Ectodermal cell (in vitro differentiated cells): Measurements from ENCODE around the gene AMOTL2. TPM values are rescaled to one million over a fixed set of nuclear protein-coding genes. Genes with fewer than 3 reads are reported as not detected.
A peak's percentile ranks its signal among the peaks of the same experiment; 100 is the strongest.

Experiments
- H3K27ac ChIP-seq: 2 replicates; pipeline ENCODE4 v1.7.0; 2013; ENCODE audit warnings: mild to moderate bottlenecking, low read depth, low read length; ENCODE audit not compliant: insufficient read depth, poor library complexity, severe bottlenecking
- H3K27me3 ChIP-seq: 2 replicates; pipeline ENCODE4 v1.7.0; 2013; ENCODE audit warnings: mild to moderate bottlenecking, low read length; ENCODE audit not compliant: insufficient read depth, control insufficient read depth, poor library complexity, severe bottlenecking
- H3K36me3 ChIP-seq: one replicate; pipeline ENCODE4 v1.7.0; 2013; ENCODE audit warnings: low read length; ENCODE audit not compliant: control insufficient read depth, insufficient read depth
- H3K4me1 ChIP-seq: one replicate; pipeline ENCODE4 v1.7.0; 2013; ENCODE audit warnings: low read length; ENCODE audit not compliant: control insufficient read depth, insufficient read depth
- H3K4me3 ChIP-seq: 2 replicates; pipeline ENCODE4 v1.7.0; 2013; ENCODE audit warnings: low read depth, low read length, control low read depth; ENCODE audit not compliant: insufficient read depth
- H3K9me3 ChIP-seq: 2 replicates; pipeline ENCODE4 v1.7.0; 2013; ENCODE audit warnings: mild to moderate bottlenecking, low read length, moderate library complexity; ENCODE audit not compliant: control insufficient read depth
- WGBS, 2 experiments: methylation state at CpG; one replicate each; pipeline ENCODE4 v1.1.7; 2013; ENCODE audit warnings: missing lambda C conversion rate in 2 of 2; 5-methylcytosine and 5-hydroxymethylcytosine counted together
- polyA plus RNA-seq, 4 experiments: library from polyadenylated mRNA; stranded (reverse); fragments of 50-300 nt; gene quantifications; one replicate each; pipeline ENCODE4 v1.2.3, GENCODE V29; 2013

AMOTL2 gene
- polyA plus RNA-seq (2013, experiment 1 of 4), result 107 TPM
- polyA plus RNA-seq (2013, experiment 2 of 4), result 119 TPM
- 78.3 TPM for polyA plus RNA-seq (2013, experiment 3 of 4)
- polyA plus RNA-seq (2013, experiment 4 of 4), result 85.9 TPM

DNA sequence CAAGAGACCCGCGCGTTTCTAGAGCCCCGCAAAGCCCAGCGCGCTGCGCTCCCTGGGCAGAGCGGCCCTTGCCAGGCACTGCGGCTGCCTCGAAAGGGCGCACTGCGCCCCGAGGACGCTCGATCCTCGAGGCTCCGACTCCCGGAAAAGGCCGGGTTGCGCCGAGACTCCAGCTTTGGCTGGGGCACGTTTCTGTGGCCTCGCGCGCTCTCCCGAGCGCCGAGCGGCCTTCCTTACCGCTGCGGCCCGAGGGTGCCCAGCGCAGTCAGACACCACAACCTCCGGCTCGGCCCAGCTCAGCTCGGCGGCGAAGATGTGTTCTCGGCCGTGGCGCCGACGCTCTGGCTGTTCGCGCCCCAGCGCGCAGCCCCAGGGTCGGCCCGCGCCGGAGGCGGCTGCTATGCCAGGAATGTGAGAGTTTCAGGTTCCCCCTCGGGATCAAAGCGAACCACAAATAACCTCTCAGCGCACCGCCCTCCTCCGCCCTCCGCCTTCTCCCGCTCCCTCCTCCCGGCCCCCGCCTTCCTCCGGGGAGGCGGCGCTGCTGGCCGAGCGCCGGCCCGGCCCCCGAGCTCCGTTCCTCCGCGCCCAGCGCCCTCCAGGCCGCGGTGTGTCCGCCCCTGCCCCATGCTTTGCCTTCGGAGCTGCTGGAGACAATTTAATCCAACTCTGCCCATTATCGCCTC is at the start of gene AMOTL2:
TSS of gene AMOTL2 (minus strand) at position 343 of the 686 bp plus-strand sequence. CDS start 3,014 bp downstream, outside the sequence.
- H3K9me3 ChIP-seq, result no peaks in the 10 kb centered on the region
- H3K27me3 ChIP-seq, result peaks cover 23% of the 10 kb centered on the region
- H3K4me1 ChIP-seq, result peaks cover 52% of the 10 kb centered on the region
- WGBS, 2 experiments, result 0% methylated on average over 78 of the region's 78 CpGs
- H3K36me3 ChIP-seq, result peaks cover 20% of the 10 kb centered on the region
- peak within 1 kb of the TSS; percentile 99 for H3K4me3 ChIP-seq
- peak within 1 kb of the TSS; percentile 100 for H3K27ac ChIP-seq

- no peak overlapping the region for H3K4me3 ChIP-seq
- H3K9me3 ChIP-seq, result no peaks in the 10 kb centered on the region
- H3K27me3 ChIP-seq, result no peaks in the 10 kb centered on the region
- peaks cover 16% of the 10 kb centered on the region for H3K4me1 ChIP-seq
- no peak overlapping the region for H3K27ac ChIP-seq
- no peaks in the 10 kb centered on the region for H3K36me3 ChIP-seq
- WGBS, 2 experiments, result 51 to 59% methylated on average over 2 of the region's 2 CpGs
These were observed 48.9 kb upstream of the AMOTL2 start for GRCh38 chr3:134423153-134423552.

DNA sequence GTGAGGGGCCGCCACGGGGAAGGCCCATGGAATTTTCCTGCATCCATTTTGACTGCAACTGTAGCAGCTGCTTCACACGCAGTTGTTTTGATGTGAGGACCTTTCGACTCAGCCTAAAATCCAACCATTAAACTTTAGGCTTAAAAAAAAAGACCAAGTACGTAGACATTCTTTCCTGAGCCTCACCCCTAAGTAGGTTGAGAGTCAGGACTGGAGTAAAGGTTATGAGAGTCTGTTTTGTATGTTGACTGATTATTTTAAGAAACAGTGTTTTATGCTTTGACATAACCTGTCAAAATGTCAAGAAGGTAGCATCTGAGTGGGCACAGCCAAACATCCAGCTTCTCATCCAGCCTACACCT is 45.7 kb upstream of the AMOTL2 start:
- no peaks in the 10 kb centered on the region for H3K27me3 ChIP-seq
- WGBS, 2 experiments, result 85 to 88% methylated on average over 5 of the region's 5 CpGs
- no peaks in the 10 kb centered on the region for H3K9me3 ChIP-seq
- no peak overlapping the region for H3K4me3 ChIP-seq
- no peaks in the 10 kb centered on the region for H3K36me3 ChIP-seq
- H3K4me1 ChIP-seq, result peaks cover 13% of the 10 kb centered on the region
- H3K27ac ChIP-seq, result no peak overlapping the region

DNA sequence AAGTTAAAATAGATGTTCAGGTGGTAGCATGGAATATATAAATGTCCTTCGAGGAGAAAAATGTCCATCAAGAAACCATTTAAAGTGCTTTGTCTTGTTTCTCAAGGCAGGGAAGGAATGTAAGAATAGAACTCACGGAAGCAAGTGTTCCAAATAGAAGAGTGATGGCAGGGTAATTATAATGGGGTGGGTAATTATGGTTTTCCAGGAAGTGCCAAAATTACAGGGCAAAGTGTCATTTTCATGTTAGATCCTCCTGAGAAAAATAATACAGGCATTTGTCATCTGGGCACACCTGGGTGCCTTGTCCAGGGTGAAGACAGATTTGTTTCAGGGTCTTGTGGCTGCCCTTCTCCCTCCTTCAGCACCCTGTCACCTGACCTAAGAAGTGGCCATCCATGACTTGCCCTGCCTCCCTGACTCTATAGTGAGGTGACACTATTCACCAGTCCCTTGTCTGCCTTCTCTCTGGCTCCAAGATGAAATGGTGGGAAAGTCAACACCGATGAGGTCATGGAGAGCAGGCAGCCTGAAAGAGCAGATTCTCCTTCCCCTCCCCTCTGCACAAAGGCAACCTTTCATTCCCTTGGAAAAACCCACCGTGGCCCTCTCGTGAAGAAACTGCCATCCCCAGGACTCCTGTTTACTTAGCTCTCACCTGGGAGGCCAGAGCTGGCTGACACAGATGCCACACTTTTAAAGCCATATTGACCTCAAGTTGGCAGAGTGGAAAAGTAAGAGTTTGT is 45.1 kb upstream of the AMOTL2 start:
- no peaks in the 10 kb centered on the region for H3K27me3 ChIP-seq
- 52 to 59% methylated on average over 5 of the region's 5 CpGs for WGBS, 2 experiments
- H3K27ac ChIP-seq, result no peak overlapping the region
- no peaks in the 10 kb centered on the region for H3K9me3 ChIP-seq
- H3K4me3 ChIP-seq, result no peak overlapping the region
- peaks cover 13% of the 10 kb centered on the region for H3K4me1 ChIP-seq
- H3K36me3 ChIP-seq, result no peaks in the 10 kb centered on the region

DNA sequence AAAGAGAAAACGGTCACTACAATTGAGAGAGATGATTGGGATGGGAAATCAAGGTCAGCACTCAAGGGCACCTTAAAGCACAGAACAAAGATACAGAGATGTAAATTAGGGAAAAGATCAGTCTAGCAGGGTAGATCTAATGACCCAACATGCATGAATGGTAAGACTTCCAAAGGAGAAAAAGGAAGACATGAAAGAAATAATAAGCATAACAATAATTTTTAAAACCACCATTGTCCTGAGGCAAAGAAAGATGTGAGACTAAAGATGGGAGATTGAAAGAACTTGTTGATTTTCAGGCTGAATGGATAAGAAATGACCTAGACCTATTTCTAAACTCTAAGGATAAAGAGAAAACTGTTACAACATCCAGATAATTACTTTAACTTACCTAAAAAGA is 34.8 kb upstream of the AMOTL2 start:
- Histone ChIP-seq H3K4me1 (peaks cover 19% of the 10 kb centered on the region), H3K4me3 (no peak overlapping the region), H3K27ac (no peak overlapping the region), H3K9me3 (no peaks in the 10 kb centered on the region), H3K27me3 (peaks cover 54% of the 10 kb centered on the region), H3K36me3 (no peaks in the 10 kb centered on the region)
- 33 to 58% methylated on average over 1 of the region's 1 CpG for WGBS, 2 experiments

DNA sequence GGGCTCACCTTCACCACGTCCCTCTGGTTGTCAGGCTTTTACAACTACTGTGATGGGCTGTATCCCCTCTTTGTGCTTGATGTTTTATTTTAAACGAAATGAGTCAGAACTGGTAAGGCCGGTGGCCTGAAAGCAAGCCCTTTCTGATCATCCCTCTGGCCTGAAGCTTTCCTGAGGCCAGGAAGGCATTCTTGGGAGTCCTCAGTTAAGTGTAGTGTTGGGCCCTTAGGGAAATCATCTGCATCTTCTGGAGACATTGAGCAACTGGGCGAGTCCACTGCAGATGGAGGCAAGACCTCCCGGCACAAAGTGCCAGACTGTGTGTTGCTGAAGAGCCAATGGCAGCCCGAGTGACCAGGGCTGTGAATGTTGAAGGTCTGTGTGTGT is 33.0 kb upstream of the AMOTL2 start:
- WGBS, 2 experiments, result 9% methylated on average over 6 of the region's 6 CpGs
- Histone ChIP-seq H3K9me3 (no peaks in the 10 kb centered on the region), H3K4me1 (peaks cover 19% of the 10 kb centered on the region), H3K27me3 (peaks cover 62% of the 10 kb centered on the region), H3K36me3 (no peaks in the 10 kb centered on the region), H3K27ac (peak overlapping the region; percentile 93), H3K4me3 (peak overlapping the region; percentile 42)

DNA sequence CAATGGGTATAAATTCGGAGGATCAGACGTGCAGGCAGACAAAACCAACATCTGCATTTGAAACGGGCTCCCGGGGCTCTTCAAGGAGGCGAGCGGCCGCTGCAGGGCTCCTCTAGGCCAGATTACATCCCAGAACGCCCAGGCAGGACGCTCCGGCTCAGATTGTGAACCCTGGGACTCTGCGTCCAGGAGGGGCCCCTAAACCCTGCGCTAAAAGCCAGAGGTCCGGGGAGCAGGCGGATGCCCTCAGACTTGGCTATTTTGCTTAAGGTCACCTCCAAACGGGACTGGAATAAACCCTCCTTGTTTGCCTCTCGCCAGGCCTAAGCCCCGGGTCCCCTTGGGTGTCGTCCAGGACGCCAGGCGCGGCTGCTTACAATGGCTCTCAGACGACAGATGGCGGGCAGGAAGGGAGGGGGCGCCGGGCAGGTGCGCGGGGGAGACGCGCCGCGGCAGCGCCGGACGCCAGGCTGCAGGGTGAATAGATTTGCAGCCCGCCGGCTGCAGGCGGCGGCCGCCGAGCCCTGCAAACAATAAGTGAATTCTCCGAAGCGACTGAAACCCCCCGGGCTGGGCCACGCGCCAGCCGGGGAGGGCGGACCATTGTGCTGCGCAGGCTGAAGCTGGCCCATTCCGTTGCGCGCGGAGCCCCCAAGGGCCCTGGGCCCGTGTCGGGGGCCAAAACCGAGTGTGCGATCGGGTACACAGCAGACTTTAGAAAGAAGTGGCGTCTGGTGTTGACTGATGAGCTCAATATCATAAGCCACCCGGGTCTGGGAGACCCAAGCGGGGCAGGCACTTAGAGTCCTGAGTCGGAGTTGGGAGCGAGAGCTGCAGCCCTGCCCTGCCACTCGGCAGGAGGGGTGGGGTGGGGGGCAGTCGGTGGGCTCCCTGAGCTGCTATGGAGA is 32.3 kb upstream of the AMOTL2 start:
- Histone ChIP-seq H3K27ac (peak overlapping the region; percentile 93), H3K9me3 (peaks cover 3% of the 10 kb centered on the region), H3K4me3 (peak overlapping the region; percentile 42), H3K36me3 (no peaks in the 10 kb centered on the region), H3K27me3 (peaks cover 62% of the 10 kb centered on the region), H3K4me1 (peaks cover 19% of the 10 kb centered on the region)
- WGBS, 2 experiments, result 1% methylated on average over 64 of the region's 64 CpGs

DNA sequence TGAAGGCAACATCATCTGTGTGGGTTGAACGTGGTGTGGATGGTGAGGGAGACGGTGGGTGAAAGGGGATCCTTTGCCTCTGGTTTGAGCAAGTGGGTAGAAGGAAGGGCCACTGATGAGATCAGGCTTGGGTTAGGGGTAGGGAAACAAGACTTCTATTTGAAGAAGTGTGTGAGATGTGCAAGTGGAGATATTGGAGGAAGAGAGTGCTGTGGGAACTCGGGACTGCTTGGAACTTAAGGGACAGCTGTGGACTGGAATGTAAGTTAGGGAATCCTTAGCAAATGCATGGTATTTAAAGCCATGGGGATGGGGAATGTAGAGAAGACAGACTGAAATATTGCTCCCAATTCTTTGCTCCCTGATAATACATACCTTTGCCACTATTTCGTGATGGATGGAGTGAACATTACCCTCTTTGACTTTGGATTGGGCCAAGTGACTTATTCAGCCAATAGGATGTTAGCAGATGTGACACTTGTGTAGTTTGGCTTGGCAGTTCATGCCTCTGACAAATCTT is 30.2 kb upstream of the AMOTL2 start:
- Histone ChIP-seq H3K27ac (no peak overlapping the region), H3K4me3 (no peak overlapping the region), H3K36me3 (no peaks in the 10 kb centered on the region), H3K9me3 (peaks cover 8% of the 10 kb centered on the region), H3K27me3 (peaks cover 51% of the 10 kb centered on the region), H3K4me1 (peaks cover 19% of the 10 kb centered on the region)
- WGBS, 2 experiments, result 91 to 92% methylated on average over 4 of the region's 4 CpGs

DNA sequence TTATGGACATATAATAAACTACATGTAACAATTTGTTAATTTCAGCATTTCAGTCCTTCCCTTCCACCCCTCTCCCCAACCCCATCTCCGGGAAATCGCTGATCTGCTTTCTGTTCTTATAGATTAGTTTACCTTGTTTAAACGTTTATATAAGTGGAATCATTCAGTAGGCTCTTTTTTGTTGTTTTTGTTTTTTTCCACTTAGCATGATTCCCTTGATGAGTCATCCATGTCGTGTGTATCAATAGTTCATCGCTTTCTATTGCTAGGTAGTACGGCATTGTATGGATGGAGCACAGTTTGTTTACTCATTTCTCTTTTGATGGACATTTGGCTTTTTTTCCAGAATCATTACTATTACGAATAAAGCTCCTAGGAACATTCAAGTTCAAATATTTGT is 23.5 kb upstream of the AMOTL2 start:
- Histone ChIP-seq H3K27ac (no peak overlapping the region), H3K4me3 (no peak overlapping the region), H3K27me3 (no peaks in the 10 kb centered on the region), H3K36me3 (no peaks in the 10 kb centered on the region), H3K9me3 (peaks cover 8% of the 10 kb centered on the region), H3K4me1 (no peaks in the 10 kb centered on the region)
- WGBS, 2 experiments, result 94 to 97% methylated on average over 6 to 7 of the region's 7 CpGs
